Colon (tissue), 2 donors: ENCODE results near the gene CEP95.
"Not testable (repeated sequence)": the region's sequence is repeated elsewhere in the genome, so short reads cannot be mapped to it uniquely, and the experiment has no call there.

Experiments used
- FAIRE-seq: peaks from 2 replicates; lab custom pipeline; 2012; peaks lifted over from hg19 to GRCh38; lab: Jason Lieb, UNC
- donor health status: control.
- donor health status: control.

CEP95 gene

GRCh38 chr17:64575431-64575830, 68.7 kb downstream of the CEP95 start:
- FAIRE-seq, result no peak

GRCh38 chr17:64577025-64577424, 70.2 kb downstream of the CEP95 start:
- FAIRE-seq, result not testable (repeated sequence)

GRCh38 chr17:64579917-64580316, 73.1 kb downstream of the CEP95 start:
- FAIRE-seq, result no peak

GRCh38 chr17:64580384-64581315, 73.9 kb downstream of the CEP95 start:
- no peak for FAIRE-seq

- FAIRE-seq, result no peak
Measured at GRCh38 chr17:64583038-64583437, 76.3 kb downstream of the CEP95 start.

- no peak for FAIRE-seq
Measured at GRCh38 chr17:64585146-64585545, 78.4 kb downstream of the CEP95 start.
